Suppressor macrophage (primary cell): Measurements from ENCODE around the gene CHID1.

Experiments
- DNase-seq, 4 experiments: peaks; one replicate each; pipeline ENCODE4 v3.0.0-alpha.2; 2020 to 2022

Gene CHID1

DNA sequence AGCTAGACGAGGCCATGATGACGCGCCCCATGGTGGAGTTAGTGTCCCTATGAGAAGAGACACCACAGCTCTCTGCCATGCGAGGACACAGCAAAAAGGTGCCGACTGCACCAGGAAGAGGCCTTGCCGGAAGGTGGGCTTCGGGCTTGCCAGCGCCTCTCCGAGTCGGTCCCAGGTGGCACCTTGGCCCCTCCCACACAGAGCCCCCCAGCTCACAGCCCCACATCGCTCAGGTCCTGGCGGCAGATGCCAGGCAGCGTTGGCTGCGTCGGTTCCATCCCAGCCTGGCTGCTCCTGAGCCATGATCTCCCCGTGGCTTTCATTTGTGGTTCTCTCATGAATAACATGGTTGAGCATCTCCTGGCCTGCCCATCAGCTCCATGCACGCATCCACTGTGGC, 24.0 kb downstream of the CHID1 start:
- no peak for DNase-seq

DNA sequence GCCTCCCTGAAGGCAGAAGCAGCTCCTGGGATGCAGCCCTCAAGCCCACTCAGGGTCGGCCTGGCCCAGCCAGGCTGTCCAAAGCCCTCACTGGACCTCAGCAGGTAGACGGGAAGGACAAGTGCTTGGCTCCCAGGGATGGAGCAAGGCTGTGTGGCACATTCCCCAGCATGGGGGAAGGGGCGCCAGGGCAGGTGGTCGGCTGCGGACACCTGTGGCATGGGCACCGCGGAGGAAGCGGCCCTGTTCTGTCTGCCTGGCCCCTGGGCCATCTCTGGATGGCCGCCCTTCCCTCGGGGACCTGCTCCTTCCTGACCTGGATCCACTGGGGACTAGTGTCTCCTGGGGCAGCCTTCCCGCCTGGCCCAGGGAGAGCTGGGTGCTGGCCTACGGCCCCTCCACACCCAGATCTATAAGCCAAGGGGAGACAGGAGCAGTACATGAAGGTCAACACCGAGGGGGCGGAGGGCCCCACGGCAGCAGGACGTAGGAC, 26.0 kb downstream of the CHID1 start:
- DNase-seq, result no peak

DNA sequence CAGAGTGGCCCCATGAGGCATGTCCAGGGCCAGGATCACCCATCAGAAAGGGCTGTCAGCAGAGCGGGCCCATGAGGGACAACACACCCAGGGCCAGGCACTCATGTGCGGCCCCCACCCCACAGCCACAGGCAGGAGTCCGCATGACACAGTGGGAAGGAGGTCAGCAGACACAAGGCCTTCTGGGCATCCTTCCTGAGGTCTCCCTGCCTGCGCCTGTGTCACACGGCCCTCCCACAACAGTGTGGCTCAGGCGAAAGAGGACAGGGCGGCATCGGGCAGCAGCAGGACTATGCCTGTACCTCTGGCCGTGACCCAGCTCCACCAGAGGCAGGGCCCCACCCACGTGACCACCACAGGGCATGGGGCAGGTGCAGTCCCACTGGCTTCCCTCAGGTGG, 27.1 kb downstream of the CHID1 start:
- no peak for DNase-seq

DNA sequence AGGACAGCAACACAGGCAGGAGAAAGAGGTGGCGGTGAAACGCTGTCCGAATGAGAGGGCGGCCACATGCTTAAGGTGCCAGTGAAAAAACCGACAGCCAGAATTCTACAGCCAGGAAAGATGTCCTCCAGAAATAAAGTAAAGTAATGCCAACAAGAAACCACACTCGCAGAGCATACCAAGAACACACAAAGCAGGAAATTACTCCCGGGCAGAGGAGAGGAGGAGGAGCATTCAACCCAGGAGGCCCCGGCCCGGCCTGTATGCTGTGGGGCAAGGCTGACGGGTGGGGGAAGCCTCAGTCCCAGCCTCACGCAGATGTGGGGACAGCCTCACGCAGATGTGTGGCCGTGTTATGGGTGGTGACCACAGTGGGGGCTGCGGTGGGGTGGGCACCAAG, 28.0 kb downstream of the CHID1 start:
- DNase-seq, result no peak

DNA sequence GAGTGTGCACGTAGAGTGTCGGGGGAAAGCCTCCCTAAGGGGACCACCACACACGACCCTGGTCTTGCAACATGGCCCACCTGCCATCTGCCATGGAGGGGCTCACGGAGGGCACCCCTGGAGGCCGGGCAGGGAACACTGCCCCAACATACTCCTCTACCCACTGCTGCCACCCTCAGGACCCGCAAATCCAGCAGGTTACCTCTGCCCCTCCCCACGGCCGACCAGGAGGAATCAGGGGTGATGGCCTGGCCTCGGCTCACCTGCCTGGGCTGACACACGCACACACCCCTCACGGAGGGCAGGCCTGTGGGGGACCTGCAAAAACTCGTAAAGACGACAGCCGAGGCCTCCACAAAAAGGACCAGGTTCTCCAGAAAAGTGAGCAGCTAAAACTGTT, 30.2 kb downstream of the CHID1 start:
- no peak for DNase-seq

DNA sequence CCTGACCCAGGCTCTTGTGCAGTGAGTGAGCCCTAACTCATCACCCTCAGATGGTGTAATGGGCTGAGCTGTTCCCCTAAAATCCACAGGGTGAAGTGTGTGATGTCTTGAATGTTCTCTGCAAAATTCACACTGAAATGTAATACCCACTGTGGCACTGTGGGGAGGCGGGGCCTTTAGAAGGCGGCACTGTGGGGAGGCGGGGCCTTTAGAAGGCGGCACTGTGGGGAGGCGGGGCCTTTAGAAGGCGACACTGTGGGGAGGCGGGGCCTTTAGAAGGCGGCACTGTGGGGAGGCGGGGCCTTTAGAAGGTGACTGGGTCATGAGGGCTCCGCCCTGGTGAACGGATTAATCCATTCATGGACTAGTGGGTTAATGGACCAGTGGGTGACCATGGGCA, 33.0 kb downstream of the CHID1 start:
- DNase-seq, result no peak

DNA sequence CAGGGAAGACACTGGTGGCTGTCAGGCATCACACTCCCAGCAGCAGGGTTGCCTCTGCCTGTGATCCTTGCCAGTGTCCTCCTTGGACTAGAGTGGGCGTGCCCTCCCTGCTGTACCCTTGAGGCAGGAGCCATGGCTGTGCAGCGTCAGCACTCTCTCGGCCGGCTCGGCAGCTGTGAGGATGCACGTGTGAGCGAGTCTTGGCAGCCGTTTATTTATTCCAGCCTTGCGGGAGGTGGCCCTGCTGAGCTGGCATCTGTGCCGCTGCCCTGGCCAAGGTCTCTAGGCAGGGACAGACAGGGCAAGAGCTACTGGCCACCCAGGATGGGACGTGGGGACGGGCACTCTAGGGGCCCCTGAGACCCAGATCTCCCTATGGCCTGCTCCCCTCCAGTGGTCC, 34.1 kb downstream of the CHID1 start:
- no peak for DNase-seq

DNA sequence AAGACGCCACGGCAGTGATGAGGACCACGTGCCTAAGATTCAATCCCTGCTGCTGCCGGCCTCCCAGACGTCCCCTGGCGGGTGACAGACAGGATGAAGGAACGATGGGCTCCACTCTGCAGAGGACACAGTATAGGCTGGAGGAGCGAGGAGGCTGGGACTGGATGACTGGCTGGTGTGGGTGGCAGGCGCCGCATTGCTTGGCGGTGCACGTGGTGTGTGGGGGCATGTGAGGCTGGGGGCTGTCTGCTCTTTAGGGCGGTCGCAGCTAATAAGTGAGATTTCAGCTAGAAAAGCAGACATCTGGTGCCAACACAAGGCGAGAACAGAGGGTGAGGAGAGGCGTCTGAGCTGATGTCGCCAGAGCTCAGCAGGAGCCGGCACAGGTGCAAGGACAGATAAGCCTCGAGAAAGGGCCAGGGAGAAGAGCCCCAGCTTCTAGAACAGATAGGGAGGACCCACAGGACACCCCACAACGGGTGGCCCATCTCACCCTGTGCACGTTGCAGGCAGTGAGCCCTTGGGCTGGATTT, 34.8 kb downstream of the CHID1 start:
- no peak for DNase-seq

DNA sequence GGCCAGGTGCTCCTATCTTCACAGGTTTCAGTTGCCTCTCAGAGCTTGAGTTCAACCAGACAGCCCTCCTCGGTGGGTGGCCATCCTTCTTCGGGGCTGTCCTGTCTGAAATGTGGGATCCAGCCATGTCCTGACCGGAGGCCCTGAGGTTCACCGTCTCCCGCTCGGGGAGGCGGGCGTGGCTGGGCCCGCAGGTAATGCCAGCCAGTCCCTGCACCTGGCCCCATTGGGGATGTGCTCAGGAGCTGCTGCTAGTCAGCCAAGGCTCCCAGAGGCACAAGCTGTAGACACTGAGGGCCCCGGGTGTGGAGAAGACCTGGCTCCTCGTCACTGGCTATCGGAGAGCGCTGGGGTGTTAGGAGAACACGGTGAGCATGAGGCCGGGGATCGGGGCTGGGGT, 35.4 kb downstream of the CHID1 start:
- no peak for DNase-seq

DNA sequence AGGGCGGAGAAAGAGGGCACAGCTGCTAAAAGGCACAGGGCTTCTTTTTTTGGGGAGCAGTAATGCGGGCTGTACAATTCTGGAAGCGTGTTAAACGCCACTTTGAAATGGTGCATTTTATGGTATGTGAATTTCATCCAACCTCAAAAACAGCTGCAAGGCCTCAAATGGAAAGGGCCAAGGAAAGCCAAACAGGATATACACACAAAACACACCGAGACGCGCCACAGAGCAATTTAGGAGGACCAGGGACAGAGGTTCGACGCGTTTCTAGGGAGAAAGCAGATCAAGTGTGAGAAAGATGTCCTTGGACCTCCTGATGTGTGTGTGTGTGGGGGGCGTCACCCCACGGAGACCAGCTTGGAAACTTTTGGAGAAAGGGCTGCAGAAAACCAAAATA, 36.9 kb downstream of the CHID1 start:
- DNase-seq, result no peak

DNA sequence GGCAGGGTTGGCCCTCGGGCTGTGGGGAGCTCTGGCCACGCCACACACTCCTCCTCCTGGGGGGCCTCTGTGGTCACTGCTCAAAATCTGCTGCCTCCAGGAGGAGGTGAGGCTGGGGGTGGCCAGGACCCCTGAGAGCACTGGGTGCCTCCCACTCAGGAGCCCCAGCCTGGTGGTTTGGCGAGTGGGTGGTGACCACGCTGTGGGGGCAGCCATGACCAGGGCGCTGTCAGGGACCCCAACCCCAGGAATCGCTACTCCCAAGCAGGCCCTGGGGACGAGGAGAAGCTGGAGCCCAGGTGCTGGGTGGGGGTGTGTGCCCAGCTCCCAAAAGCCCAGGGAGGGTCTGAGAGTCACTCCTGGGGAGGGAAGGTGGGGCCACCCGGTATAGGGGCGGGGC, 37.8 kb downstream of the CHID1 start:
- DNase-seq, result no peak

DNA sequence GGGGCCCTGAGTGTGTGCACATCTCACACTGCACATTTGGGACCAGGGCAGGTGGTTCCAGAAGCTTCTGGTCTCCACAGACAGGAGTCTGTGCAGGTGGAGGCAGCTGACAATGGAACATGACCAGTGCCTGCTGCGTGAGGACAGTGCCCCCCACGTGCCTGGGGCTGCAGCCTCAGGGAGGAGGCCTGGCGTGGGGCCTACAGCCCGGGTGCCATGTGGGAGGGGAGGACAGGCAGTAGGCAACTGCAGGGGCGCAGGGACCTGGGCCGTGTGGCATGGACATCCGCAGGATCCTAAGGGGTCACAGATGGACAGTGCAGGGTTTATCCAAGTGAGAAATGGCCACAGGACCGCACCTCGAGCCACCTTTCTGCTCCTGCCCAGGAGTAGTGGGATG, 39.1 kb downstream of the CHID1 start:
- no peak for DNase-seq

DNA sequence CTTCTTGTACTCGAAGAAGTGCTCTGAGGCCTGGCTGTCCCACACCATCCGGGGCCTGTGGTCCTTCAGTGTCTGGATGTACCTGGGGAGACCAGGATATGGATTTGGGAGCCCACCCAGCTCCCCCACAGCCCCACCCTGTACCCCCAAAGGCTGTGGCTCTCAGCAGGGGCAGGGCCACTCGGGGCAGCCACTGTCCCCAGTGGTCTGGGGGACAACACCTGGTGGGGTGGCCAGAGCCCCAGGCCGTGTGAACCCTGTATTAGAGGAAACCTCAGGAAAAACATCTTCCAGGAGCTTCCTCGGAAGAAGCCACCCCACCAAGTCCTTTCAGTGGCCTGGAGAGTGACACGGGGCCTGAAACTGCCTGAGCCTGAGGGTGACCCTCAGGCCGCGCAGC, 40.2 kb downstream of the CHID1 start:
- DNase-seq, result no peak

DNA sequence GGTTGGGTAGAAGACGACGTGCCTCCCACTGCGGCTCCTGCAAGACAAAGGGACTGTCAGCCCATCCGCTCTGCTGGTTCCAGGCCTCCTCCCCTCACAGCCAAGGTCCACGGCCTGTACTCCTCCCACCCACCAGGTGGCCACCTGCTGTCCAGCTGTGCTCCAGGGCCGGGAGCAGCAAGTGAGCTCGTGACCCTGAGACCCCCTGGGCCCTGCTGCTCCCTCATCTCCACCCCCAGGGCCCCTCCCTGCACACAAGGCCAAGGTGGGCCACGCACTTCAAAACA, 40.5 kb downstream of the CHID1 start:
- DNase-seq, result no peak

DNA sequence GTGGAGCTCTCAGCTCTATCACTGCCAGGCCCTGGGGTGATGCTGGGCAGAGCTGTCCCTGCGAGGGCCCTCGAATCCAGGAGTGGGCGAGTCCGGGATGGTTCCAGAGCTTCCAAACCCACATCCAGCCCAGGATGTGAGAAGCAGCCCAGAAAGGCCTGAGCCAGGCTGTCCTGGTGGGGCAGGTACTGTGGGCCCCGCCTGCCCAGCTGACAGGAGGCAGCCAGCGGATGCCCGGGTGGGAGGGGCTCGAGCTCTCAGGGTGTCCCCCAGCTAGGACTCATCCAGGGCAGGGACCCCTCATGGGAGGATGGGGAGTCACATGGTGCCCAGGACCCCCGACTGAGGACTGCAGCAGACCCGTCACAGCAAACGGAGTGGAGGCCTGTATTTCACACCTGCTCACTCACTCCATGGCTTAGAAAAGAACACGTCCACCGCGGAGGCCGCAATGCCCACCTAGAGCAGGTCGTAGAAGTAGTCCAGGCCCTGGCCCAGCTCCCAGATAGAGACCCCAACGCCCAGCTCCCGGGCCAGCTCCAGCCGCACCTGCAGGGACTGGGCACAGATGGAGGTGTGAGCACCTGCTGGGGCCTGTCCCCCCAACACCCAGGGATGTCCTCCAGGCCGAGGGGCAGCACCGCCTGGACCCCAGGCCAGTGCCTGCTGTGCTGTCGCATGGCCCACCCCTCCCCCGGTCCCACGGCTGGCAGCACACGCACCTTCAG, 41.0 kb downstream of the CHID1 start:
- DNase-seq, result no peak

DNA sequence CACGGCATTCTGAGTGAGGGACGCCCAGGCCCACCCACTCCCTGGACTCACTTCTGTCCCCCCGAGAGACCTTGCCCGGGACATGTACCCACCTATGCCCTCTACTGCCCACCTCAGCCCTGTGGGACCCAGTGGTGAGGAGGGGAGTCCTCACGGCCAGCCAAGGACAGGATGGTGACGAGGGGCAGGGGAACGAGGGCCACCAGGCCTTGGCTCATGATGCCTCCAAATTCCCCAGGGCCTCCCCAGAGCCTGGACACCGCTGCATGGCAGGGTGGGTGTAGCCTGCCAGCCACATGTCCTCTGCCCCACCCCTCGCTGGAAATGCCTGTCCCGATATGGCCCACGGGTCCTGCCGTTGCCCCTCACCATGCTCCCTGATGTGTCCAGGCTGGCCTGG, 41.8 kb downstream of the CHID1 start:
- DNase-seq, result no peak

DNA sequence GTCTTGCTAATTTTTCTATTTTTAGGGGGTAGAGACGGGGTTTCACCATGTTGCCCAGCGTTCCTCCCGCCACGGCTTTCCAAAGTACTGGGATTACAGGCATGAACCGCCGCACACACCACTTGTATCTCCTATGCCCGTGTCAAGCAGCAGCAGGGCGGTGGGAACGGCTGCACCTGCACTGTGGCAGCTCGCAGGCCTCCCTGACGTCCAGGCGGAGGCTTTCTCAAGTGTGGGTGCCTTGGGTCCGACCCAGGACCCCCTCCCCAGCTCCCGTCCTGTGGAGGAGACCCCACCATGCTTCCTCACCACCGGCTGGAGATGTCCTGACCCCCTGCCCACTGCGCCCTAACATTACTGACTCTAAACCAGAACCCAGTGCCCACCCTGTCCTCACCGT, 42.2 kb downstream of the CHID1 start:
- no peak for DNase-seq

DNA sequence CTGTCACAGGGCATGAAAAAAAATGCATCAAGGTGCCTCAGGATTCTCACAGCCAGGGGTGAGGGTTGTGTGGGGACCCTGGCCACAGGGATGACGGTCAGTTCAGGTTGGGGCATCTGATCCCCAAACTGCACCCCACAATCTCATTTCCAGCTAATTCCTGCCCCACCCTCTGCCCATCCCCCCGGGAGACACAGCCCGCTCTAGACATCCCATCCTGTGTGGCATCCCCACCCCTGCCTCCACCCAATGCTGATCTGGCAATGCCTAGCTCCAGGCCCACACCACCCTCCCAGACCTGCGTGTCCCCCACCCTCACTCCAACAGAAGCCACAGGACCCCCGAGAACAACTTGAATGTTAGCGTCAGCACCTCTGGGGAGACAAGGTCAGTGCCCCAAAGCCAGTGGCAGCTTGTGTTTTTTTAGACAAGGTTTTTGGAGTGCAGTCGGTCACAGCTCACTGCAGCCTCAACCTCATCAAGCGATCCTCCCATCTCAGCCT, 42.7 kb downstream of the CHID1 start:
- no peak for DNase-seq

DNA sequence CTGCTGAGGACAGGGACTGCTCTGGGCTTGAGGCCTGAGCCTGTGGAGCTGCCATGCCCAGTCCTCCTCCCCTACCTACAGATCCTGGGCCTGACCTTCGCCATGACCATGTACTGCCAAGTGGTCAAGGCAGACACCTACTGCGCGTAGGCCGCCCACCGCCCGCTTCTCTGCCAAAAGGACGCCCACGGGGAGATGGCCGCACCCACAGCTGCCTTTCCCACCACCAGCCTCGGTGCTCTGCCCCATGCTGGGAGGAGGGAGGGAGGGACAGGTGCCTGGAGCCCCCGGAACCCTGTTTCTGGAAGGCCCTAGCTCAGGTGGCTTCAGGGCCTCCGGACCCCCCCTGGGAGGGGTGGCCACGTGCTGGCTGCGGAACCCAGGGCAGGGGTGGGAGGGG, 44.1 kb downstream of the CHID1 start:
- DNase-seq, result no peak

DNA sequence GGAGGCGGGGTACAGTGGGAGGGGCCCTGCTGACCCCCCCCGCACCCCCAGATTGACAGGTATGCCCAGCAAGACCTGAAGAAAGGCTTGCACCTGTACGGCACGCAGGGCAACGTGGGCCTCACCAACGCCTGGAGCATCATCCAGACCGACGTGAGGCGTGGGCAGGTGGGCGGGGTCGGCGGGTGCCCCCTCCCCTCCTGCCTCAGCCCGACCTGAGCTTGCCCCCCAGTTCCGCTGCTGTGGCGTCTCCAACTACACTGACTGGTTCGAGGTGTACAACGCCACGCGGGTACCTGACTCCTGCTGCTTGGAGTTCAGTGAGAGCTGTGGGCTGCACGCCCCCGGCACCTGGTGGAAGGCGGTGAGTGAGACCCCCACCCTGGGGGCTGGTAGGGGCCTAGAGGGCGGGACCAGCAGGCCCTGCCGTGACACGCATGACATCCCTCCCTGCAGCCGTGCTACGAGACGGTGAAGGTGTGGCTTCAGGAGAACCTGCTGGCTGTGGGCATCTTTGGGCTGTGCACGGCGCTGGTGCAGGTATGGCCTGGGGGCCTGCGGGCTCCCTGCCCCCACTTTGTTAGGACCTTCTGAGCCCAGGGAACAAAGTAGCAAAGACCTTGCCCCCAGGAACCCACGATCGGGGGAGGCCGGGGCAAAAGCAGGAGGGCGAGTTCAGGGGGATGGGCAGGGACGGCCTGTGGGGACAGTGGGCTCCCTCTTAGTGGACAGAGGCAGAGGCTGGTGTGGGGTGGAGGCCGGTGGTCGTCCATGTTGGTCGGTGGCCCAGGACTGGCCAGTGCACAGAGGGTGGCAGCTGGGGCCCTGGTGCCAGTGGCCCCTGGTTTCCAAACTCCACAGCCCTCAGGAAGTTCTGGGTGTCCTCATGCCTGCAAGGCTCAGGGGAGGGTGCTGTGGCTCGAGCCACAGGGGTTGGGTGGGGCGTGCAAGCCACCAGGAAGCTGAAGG, 44.9 kb downstream of the CHID1 start:
- DNase-seq, result no peak

DNA sequence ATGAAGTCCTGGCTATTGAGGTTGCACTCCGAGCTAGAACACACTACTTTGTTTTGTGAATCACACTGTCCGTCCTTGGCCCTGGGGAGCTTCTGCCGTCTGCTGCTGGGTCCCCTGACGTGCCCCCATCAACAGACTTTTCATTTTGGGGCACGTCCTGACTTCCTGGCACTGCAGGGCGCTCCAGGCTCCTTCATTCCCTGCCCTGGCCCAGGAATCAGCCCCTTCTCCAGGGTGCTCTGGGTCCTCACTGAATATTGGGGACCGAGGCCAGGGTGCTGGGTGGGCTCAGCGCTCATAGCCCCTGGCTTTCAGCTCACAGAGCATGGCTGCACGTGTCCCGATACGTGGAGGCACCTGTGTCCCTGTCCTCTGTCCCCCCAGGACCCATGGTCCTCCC, 45.7 kb downstream of the CHID1 start:
- no peak for DNase-seq

DNA sequence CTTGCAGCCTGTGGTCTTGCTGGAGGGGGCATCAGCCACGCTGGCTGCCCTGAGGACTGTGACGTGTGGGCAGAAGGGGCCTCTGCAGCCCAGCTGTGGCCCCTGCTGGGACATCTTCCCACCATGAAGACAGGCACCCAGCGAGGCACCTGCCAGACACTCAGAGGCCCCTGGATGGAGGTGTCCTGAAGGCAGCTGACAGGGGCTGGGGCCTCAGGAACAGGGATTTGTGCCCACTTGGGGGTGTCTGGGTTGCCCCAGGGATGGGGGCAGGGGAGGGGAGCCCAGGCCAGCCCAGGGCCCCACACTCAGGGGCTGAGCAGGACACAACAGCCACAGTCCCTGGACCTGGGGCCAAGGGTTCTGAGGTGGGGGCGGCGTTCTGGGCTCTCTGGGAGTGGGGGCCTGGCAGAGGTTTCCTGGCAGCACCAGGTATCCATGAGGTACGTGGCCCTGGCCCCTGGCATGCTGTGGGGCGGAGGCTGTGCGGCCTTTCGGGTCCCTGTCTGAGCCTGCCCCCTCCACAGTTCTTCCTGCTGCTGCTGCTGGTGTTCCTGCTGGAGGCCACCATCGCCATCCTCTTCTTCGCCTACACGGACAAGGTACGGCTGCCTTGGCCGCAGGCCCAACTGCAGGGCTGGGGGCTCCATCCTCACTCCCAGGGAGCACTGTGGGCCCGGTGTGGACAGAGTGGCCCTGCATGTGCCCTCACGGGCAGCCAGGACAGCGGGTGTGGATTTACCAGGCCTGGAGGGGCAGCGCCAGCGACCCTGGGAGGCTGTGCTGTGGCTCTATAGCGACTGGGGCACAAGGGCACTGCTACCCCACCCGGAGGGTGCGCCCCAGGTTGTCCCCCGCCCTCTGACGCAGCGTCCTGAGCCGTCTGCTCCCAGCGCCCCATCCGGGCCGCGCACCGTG, 46.4 kb downstream of the CHID1 start:
- no peak for DNase-seq
